HG02970 (cell line): ENCODE measurements around the gene HEBP2.

ENCODE experiments used
- ATAC-seq: cut with Tn5 transposase; IDR thresholded peaks from one replicate; pipeline ENCODE4 v1.9.1; 2021; ENCODE audit warnings: mild to moderate bottlenecking, moderate library complexity, moderate number of reproducible peaks; ENCODE audit not compliant: unreplicated experiment, low FRiP score

Gene HEBP2

GRCh38 chr6:138450445-138450844 lies 46.4 kb downstream of the HEBP2 start:
- ATAC-seq, result no peak

DNA sequence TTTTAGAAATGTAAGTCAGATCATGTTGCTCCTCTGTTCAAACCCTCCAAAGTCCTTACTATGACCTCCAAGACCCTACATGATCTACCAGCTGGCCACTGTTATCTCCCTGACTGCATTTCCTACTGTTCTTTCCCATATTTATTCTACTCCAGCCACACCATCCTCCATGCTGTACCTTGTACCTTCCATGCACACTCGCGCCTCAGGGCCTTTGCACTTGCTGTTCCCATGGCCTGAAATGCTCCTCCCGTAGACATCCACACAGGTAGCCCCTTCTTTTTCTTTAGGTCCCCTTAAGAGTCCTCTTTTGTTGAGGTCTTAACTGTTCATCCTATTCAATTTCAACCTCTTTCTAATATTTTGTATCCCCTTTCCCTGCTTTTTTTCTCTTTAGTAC lies 47.0 kb downstream of the HEBP2 start:
- ATAC-seq, result no peak

GRCh38 chr6:138454981-138455706 lies 51.1 kb downstream of the HEBP2 start:
- no peak for ATAC-seq

DNA sequence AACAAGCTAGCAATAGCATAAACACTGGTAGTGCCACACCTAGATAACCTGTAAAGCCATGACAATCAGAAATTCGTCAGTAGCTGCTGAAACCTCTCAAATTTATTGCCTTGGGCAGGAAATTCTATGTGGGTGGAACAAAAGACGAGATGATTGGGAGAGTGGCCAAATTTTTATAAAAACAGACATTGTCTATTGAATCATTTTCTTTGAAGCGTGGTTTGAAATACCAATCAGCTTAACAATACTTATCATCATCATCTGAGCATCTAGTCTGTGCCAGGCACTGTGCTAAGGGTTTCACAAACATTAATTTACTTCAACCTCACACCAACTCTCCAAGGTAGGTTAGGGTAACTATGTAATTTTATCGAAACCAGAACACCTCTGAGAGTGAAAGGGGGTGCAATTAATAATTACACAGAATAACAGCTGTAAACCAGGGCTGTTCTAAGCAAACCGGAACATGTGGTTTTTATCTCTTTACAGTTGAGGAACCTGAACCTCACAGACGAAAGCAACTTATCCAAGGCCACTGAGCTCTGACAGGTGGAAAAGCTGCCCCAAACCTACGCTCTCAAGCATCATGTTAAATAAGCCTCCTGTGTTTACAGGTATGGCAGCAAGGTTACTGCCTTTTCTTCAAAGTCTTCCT lies 51.9 kb downstream of the HEBP2 start:
- peak; percentile 93 for ATAC-seq

DNA sequence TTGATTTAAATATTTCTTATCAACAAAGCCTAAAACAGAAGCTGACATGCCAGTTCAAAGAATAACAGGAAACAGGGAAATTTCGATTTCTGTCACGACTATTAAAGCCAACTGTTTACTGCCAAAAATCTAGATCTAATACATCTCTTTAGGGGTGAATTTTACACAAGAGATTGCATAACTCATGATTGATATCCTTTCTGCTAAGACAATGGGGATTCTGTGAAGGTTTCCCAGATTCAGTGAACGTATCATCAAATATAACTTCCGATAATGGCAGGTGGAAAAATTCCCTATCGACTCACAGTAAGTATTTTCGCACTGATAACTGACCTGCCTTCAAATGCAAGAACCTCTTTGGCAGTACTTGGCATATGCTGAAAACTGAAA lies 52.4 kb downstream of the HEBP2 start:
- no peak for ATAC-seq

- ATAC-seq, result no peak
Measured at GRCh38 chr6:138461647-138462046, 57.6 kb downstream of the HEBP2 start.

- ATAC-seq, result no peak
Measured at GRCh38 chr6:138464085-138464484, 60.1 kb downstream of the HEBP2 start.

- no peak for ATAC-seq
Measured at GRCh38 chr6:138465007-138465645, 61.1 kb downstream of the HEBP2 start.

- no peak for ATAC-seq
Measured at GRCh38 chr6:138467901-138468300, 63.9 kb downstream of the HEBP2 start.

- ATAC-seq, result no peak
Measured at GRCh38 chr6:138468320-138469015, 64.4 kb downstream of the HEBP2 start.
